GM19099 (cell line): Measurements from ENCODE around the gene RSPO3.

Experiments used
- POLR2A ChIP-seq: IDR thresholded peaks from 3 replicates; pipeline ENCODE4 v1.6.1; 2011; ENCODE audit warnings: low read depth; ENCODE audit not compliant: insufficient read length; ENCODE audit errors: extremely low read depth

RSPO3 gene

DNA sequence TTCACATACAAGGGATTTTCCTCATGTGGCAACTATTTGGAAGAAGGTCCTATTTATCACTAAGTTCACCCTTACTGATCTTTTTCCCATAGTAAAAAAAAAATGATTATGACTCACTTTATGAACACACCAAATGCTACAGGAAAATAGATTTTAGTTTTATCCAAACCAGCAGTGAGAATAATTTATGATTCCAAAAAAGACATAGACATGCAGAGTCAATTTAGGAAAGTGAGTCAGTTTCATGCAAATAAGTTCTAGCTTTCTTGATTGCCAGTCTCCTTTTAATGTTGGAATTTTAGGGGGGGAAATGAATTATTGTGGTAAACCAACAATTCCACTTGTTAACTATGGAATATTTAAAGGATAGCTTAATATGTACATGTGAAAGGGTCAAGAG, 84.2 kb downstream of the RSPO3 start:
- TF ChIP-seq POLR2A = no peak

DNA sequence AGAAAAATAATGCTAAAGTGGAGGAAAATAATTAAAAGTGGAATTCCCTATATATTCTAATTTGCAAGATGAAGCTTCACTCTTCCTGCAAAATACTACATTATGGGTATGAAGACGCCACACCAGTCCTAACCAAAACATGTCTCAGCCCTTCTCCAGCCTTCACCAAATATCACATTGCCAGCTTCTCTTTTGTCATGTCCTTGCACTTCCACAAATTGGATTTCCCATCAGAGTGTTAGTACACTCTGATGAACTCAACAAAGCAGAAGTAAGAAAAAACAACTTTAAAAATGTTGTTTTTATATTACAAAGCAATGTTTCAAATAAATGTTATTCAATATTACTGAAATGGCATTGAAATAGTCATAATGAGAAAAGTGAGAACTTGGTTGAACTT, 85.8 kb downstream of the RSPO3 start:
- no peak for TF ChIP-seq POLR2A

DNA sequence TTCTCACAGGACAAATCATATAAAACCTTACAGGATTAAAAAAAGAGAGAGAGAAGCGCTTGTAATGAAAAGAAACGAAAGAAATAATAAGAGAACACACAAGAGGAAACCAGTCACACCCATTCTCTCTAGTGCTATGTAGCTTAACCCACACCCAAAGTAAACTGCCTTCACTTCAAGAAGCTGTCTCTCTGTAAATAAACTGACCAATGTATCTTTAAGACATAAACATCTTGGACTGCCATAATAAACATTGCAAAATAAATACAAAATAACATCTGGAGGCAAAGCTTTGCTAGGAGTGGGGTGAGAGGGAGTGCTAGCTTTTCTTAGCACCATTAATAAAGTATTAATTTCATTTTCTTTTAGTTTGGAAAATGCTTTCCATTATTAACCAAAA, 86.6 kb downstream of the RSPO3 start:
- no peak for TF ChIP-seq POLR2A

DNA sequence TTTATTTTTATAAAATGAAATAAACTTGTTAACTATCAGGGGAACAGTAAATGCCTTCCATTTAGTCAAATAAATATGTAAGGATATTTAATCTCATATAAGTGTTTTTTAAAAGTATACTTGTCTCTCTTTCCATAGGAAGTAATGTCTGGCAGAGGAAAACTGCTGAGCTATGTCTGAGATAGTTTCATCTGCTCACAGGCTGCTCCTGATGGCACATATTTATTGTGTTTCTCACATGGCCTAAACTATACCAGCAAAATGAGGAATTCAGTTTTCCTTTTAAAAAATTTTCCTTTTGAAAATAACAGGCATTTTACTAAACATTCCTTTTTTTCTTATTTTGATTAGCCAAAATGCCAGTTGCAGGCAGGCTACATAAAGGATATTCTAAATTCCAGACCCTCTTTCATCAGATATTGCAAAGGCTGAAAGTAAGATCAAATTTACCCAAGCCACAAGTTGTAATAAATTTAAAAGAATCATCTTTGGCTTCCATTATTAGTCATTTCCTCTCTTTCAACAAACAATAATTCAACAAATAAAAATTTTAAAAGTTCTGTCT, 88.1 kb downstream of the RSPO3 start:
- TF ChIP-seq POLR2A = no peak

DNA sequence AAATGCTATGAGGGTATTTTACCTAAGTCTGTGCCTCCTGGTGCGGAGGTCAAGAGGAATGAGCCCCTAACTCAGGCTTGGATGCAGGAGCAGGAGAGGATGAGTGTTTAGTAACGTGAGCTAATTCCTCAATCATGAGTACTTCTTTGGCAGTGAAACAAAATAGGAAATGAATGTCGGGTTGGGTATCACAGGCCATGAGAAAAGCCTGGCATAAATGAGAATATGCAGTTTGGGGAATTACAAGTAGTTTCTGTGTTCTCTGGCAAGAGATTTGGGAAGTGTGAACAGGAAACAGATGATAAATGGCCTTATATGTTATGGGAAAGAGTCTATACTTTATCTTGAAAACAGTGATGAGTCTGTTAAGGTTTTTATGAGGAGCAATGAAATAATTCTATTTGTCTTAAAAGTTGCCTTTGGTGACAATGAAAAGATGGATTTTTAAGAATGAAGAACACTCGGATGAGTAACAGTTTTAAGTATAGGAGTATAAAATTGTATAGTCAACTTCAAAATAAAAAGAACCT, 89.2 kb downstream of the RSPO3 start:
- no peak for TF ChIP-seq POLR2A

DNA sequence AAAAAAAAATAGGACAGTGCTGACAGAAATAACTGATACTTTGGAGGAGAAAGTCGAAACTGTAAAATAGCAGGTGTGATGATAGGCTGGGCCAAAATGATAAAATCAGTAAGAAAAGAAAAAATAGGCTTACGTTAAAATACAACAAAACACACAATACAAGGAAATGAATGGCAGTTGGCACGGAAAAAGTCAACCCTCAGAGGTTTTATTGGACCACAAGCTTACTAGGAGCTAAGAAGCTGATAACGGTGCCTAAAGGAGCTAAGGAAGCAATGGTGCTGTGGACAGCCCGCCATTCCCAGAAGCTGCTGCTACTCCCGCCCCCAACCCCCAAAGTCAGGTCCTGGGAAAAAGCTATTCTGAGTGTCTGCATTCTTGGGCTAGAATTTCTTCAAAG, 92.3 kb downstream of the RSPO3 start:
- no peak for TF ChIP-seq POLR2A

DNA sequence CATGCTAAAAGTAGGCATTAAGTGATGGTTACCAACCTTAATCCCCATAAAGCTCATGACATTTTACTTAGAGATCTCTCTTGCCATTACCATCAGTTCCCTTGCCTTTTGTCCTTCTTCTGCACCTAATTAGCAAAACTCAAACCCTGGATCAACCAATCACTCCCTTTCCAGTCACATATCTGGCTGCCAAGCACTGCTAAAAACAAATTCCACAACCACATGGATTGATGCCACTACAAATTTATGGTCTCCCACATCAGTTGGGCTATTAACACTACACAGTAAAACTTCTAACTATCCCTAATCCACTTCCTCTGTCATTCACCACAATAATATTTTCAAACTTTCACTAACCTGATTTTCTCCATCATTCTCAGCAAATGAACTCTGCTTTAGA, 93.9 kb downstream of the RSPO3 start:
- no peak for TF ChIP-seq POLR2A

DNA sequence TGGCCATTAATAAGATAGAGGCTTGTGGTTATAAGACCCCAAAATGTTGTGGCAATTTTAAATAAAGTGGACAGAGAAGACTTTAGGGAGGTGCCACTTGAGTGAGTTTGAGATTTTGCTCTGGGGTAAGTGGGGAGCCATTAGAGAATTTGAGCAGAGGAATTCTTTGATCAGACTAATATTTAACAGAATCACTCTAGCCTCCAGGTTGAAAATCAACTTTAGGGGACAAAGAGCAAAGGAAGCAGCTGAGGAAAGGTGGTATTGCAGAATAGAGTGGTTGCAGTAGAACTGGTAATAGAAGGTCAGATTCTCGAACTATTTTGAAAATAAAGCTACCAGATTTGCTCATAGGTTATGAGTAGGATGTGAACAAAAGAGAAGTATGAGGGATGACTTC, 97.5 kb downstream of the RSPO3 start:
- no peak for TF ChIP-seq POLR2A

DNA sequence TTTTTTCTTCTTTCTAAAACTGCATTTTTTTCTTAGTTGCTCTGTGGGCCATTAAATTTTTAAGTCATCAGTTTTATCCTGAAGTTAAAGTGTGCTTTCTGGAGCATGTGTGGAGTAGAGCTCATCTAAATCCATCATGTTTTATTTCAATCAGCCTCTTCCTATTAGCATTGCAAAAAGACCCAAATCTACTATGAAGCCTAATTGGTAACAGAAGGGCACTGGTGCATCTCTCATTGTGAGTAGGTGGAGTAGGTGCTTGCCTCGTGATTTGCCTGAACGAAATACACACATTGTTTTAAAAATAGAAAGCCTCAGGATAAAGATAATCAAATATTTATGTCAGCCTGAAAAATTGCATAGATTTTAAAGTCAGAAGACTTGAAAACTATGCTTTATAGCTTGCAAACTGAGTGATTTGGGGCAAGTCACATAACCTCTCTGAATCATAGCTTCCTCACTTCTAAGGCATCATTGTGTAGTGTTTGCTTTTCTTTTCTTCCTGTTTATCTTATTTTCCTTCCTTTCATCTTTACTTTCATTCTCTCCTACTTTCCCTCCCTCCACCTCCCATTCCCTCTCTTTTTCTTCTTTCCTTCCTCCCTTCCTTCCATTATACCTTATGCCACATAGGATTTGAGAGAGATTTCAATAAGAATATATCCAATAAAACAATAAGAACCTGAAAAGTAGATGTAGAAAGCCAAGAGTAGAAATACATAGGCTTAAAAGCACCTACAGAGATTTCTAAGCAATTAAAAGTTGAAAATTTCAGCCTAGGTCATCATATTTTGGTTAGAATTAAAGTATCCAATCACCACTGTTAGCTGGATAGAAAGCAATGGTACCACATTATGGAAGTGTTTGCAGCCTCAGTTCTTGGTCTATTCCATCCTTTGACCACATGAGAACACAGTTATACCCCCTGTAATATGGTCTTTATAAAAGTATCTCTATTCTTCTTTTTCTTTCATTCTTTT, 98.6 kb downstream of the RSPO3 start:
- TF ChIP-seq POLR2A = no peak

DNA sequence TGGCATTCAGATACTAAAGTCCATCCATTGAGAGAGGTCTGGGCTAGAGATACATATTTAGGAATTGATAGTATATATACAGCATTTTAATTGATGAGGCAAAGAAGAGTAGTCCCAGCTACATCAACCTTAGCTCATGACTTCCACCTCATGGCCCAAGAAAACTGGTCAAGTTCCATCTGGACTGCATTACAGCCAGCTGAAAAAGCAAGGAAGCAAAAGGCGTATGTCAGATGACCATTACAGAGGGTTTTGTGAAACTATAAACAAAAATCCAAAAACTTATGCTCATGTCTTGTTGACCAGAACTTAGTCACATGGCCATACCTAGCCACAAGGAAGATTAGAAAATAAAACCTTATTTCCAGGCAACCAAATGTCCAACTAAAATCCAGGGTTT, 101.4 kb downstream of the RSPO3 start:
- TF ChIP-seq POLR2A = no peak

DNA sequence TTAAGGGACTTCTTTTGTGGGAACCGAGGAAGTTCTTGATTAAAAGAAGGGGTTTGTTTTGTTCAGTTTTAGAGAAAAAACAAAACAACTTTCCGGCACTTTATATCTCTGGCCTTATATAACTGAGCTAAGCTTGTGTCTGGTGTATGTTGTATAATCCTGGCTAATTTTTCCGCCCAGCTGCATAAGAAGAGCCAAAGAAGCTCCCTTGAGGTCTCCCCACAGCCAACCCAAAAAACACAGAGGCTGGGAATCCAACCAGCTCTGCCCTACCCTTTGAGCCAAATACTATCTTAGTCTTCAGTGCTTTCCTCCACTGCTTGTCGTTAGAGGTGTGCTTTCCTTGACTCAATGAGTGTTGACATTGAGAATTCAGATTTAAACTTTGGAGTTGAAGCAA, 102.7 kb downstream of the RSPO3 start:
- TF ChIP-seq POLR2A = no peak

DNA sequence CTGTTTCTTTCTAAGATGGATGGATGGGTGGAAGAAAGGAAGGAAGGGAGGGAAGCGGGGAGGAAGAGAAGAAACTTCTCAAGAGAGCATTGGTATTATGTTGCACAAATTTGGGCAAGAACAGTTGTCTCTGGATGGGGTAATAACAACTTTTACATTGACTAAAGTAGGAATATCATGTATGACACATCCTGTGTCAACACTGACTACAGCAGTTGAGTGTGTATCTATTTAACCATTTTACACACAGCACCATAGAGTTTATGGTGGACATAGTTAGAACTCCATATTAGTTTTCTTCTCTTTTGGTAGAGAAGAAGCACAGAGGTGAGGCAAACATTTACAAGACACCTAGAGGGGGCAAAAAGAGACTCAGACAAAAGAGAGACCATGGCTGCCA, 103.9 kb downstream of the RSPO3 start:
- no peak for TF ChIP-seq POLR2A

DNA sequence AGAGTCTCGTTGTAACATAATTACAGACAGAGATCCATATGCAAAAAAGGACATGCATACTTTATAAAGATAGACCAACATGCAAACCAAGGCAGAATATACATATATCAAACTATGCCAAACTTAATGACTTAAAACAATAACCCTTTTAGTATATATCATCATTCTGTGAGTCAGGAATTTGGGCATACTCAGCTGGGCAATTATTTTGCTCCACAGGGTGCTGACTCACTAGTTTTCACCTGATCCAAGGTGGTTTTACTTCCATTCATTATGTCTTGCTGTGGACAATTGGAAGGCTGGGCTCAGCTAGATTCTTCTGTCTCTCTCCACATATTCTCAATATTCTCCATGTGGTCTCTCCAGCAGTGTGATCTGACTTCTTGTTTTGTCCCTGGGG, 107.0 kb downstream of the RSPO3 start:
- no peak for TF ChIP-seq POLR2A

DNA sequence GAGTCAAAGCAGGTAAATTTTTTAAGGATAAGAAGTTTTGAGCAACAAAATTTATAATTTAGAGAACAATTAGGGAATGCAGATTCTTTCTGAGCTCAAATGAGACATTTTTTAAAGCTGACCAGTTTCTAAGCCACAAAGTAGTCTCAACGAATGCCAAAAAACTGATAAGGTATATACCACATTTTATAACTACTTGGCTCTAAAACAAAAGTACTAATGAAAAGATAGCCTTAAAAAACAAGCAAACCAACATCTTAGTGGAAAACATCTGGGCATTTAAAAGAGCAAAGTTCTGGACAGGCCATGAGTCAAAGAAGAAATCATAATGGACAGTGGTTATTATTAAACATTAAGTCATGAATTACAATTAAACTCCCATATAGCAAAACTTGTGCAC, 125.0 kb downstream of the RSPO3 start:
- TF ChIP-seq POLR2A = no peak
